IMR-90 (cell line): ENCODE data around the gene GRM4. TPM values are rescaled to one million over a fixed set of nuclear protein-coding genes. Genes with fewer than 3 reads are reported as not detected.
A peak's percentile ranks its signal among the peaks of the same experiment; 100 is the strongest.

Experiments used
- ATAC-seq: fragments of 200-7000 bp; cut with Tn5 transposase; 2 replicates; pipeline ENCODE4 v1.9.1; 2020; ENCODE audit warnings: low read depth, mild to moderate bottlenecking, moderate library complexity
- Bru-seq: library from RNA; stranded (reverse); fragments of 400-500 nt; gene quantifications from one replicate; lab custom pipeline; 2021; lab: Mats Ljungman, UMichigan
- BruChase-seq, 2 experiments: library from RNA; stranded (reverse); fragments of 400-500 nt; gene quantifications; one replicate each; lab custom pipeline; 2021; lab: Mats Ljungman, UMichigan
- BruUV-seq: library from RNA; stranded (reverse); fragments of 400-500 nt; replicated peaks from 2 replicates; lab custom pipeline; 2021; lab: Mats Ljungman, UMichigan
- CTCF ChIA-PET: fragments of 300-600 bp; formaldehyde crosslinking; extraction: SDS; loops from one replicate; lab custom pipeline; 2021; ENCODE audit warnings: antibody characterized with exemption; lab: Yijun Ruan, JAX
- POLR2A ChIA-PET: fragments of 300-600 bp; sonication (Branson Sonifier 250); formaldehyde crosslinking; loops from one replicate; lab custom pipeline; 2022; ENCODE audit warnings: antibody characterized with exemption; ENCODE audit not compliant: unreplicated experiment; lab: Charles Lee
- DNase-seq: peaks from one replicate; pipeline ENCODE4 v3.0.0; 2013
- H2AFZ ChIP-seq: replicated peaks from 2 replicates; pipeline ENCODE3; 2013; ENCODE audit warnings: low read length, mild to moderate bottlenecking; ENCODE audit not compliant: poor library complexity
- H2AK5ac ChIP-seq: 2 replicates; pipeline ENCODE4 v1.6.1; 2013; ENCODE audit warnings: low read depth, low read length, inconsistent platforms
- H2AK9ac ChIP-seq: replicated peaks from 2 replicates; pipeline ENCODE3; 2013; ENCODE audit warnings: mild to moderate bottlenecking, low read depth, low read length, moderate library complexity; ENCODE audit not compliant: poor library complexity
- H2BK120ac ChIP-seq: 2 replicates; pipeline ENCODE4 v1.6.1; 2013; ENCODE audit warnings: low read depth, low read length, inconsistent platforms
- H2BK15ac ChIP-seq: 3 replicates; pipeline ENCODE4 v1.6.1; 2013; ENCODE audit warnings: low read depth, low read length, inconsistent platforms
- H2BK20ac ChIP-seq: 2 replicates; pipeline ENCODE4 v1.6.1; 2013; ENCODE audit warnings: low read depth, mild to moderate bottlenecking, inconsistent platforms, low read length, moderate library complexity
- H2BK5ac ChIP-seq: 2 replicates; pipeline ENCODE4 v1.6.1; 2013; ENCODE audit warnings: mild to moderate bottlenecking, low read depth, low read length, inconsistent platforms; ENCODE audit not compliant: poor library complexity, severe bottlenecking
- H3K14ac ChIP-seq: replicated peaks from 2 replicates; pipeline ENCODE4 v1.6.1; 2013; ENCODE audit warnings: low read depth, low read length, inconsistent platforms
- H3K18ac ChIP-seq: 2 replicates; pipeline ENCODE4 v1.6.1; 2013; ENCODE audit warnings: low read depth, low read length, control low read depth
- H3K23ac ChIP-seq: 2 replicates; pipeline ENCODE4 v1.6.1; 2013; ENCODE audit warnings: low read depth, low read length, inconsistent platforms
- H3K27ac ChIP-seq: 2 replicates; pipeline ENCODE4 v1.5.1; 2013; ENCODE audit warnings: mild to moderate bottlenecking, control low read depth, low read length; ENCODE audit not compliant: insufficient read depth
- H3K27me3 ChIP-seq: 2 replicates; pipeline ENCODE4 v1.6.1; 2013; ENCODE audit warnings: low read length; ENCODE audit not compliant: control insufficient read depth, insufficient read depth
- H3K36me3 ChIP-seq: 2 replicates; pipeline ENCODE4 v1.6.1; 2013; ENCODE audit warnings: low read length, mixed read lengths; ENCODE audit not compliant: control insufficient read depth, insufficient read depth
- H3K4ac ChIP-seq: 2 replicates; pipeline ENCODE4 v1.6.1; 2013; ENCODE audit warnings: low read depth, low read length, inconsistent platforms
- H3K4me1 ChIP-seq: 2 replicates; pipeline ENCODE4 v1.6.1; 2013; ENCODE audit warnings: low read length, mixed read lengths; ENCODE audit not compliant: control insufficient read depth, insufficient read depth
- H3K4me2 ChIP-seq: 2 replicates; pipeline ENCODE4 v1.6.1; 2013; ENCODE audit warnings: low read depth, mild to moderate bottlenecking, control low read depth, low read length, moderate library complexity
- H3K4me3 ChIP-seq: 2 replicates; pipeline ENCODE4 v1.5.1; 2013; ENCODE audit warnings: low read depth, mild to moderate bottlenecking, control low read depth, low read length, moderate library complexity; ENCODE audit not compliant: insufficient read depth
- H3K56ac ChIP-seq: 2 replicates; pipeline ENCODE4 v1.6.1; 2013; ENCODE audit warnings: low read length, inconsistent platforms; ENCODE audit not compliant: insufficient read depth; ENCODE audit errors: extremely low read depth
- H3K79me1 ChIP-seq, 2 experiments: 2 replicates each; pipeline ENCODE4 v1.6.1; 2013; ENCODE audit warnings: low read length in 2 of 2, inconsistent platforms in 1 of 2, low read depth in 1 of 2
- H3K9ac ChIP-seq: 2 replicates; pipeline ENCODE4 v1.6.1; 2013; ENCODE audit warnings: low read depth, low read length, control low read depth
- H3K9me1 ChIP-seq: 2 replicates; pipeline ENCODE4 v1.6.1; 2013; ENCODE audit warnings: low read length, inconsistent platforms; ENCODE audit not compliant: insufficient read depth
- H3K9me3 ChIP-seq: 2 replicates; pipeline ENCODE4 v1.6.1; 2013; ENCODE audit warnings: low read length; ENCODE audit not compliant: control insufficient read depth, insufficient read depth
- H4K20me1 ChIP-seq: 2 replicates; pipeline ENCODE4 v1.6.1; 2013; ENCODE audit warnings: low read length, inconsistent platforms; ENCODE audit not compliant: insufficient read depth
- H4K5ac ChIP-seq: 2 replicates; pipeline ENCODE4 v1.6.1; 2013; ENCODE audit warnings: mild to moderate bottlenecking, low read depth, low read length, control low read depth
- H4K8ac ChIP-seq, 2 experiments: 2 replicates each; pipeline ENCODE4 v1.6.1; 2013; ENCODE audit warnings: low read depth in 2 of 2, low read length in 2 of 2, control low read depth in 1 of 2, inconsistent platforms in 1 of 2
- H4K91ac ChIP-seq: 2 replicates; pipeline ENCODE4 v1.6.1; 2013; ENCODE audit warnings: low read depth, low read length, inconsistent platforms; ENCODE audit not compliant: insufficient read depth
- CEBPB ChIP-seq: IDR thresholded peaks from 2 replicates; pipeline ENCODE4 v1.6.1; 2012; ENCODE audit warnings: low read depth, low read length, improper control_type of control experiment
- CTCF ChIP-seq: conservative IDR thresholded peaks from 2 replicates; pipeline ENCODE4 v1.5.1; 2012; ENCODE audit warnings: mild to moderate bottlenecking, low read depth, low read length, improper control_type of control experiment
- ELK1 ChIP-seq: fragments of 150-350 bp; IDR thresholded peaks from 2 replicates; pipeline ENCODE4 v1.6.1; 2016; ENCODE audit warnings: low read depth, mild to moderate bottlenecking, low read length, moderate library complexity, borderline replicate concordance
- POLR2A ChIP-seq: IDR thresholded peaks from 2 replicates; pipeline ENCODE4 v1.6.1; 2012; ENCODE audit warnings: mild to moderate bottlenecking, low read depth, low read length
- RCOR1 ChIP-seq: IDR thresholded peaks from 2 replicates; pipeline ENCODE4 v1.6.1; 2012; ENCODE audit warnings: mild to moderate bottlenecking, low read length, improper control_type of control experiment; ENCODE audit not compliant: insufficient replicate concordance
- SMC3 ChIP-seq: fragments of 150-350 bp; IDR thresholded peaks from 2 replicates; pipeline ENCODE4 v1.6.1; 2016; ENCODE audit warnings: low read depth, mild to moderate bottlenecking, antibody characterized with exemption, low read length, moderate library complexity
- WGBS, 2 experiments: methylation state at CpG; one replicate each; pipeline versions ENCODE4 v1.1.5 to v1.1.7; 2013; ENCODE audit warnings: missing lambda C conversion rate in 2 of 2; ENCODE audit not compliant: insufficient read length in 1 of 2; ENCODE audit errors: extremely low coverage in 2 of 2; 5-methylcytosine and 5-hydroxymethylcytosine counted together
- dilution Hi-C: fragments of 300-500 bp; cut with HindIII; formaldehyde crosslinking; loops from one replicate; pipeline ENCODE4 v1.14.3; 2018; ENCODE audit warnings: low sequenced_read_pairs; ENCODE audit not compliant: unreplicated experiment
- in situ Hi-C: fragments of 300-500 bp; cut with MboI; formaldehyde crosslinking; loops from 3 replicates; pipeline ENCODE4 v1.14.3; 2019; ENCODE audit warnings: low sequenced_read_pairs, inconsistent platforms, mixed read lengths
- intact Hi-C: fragments of 100-400 bp; cut with micrococcal nuclease; formaldehyde crosslinking; loops from 2 replicates; pipeline ENCODE4 v1.10.0; 2022
- long read RNA-seq: library from polyadenylated mRNA; unstranded; transcript quantifications from one replicate; pipeline ENCODE4 v2.0.0, GENCODE V29; 2021; ENCODE audit not compliant: unreplicated experiment
- polyA plus RNA-seq, 3 experiments: library from polyadenylated mRNA; depleted of rRNA; stranded (reverse); fragments of >200 nt; gene quantifications; 2 replicates each; pipeline ENCODE4 v1.2.3, GENCODE V29; 2012; ENCODE audit warnings: low replicate concordance in 1 of 3
- total RNA-seq: library from RNA; depleted of rRNA; stranded (reverse); fragments of >200 nt; gene quantifications from 2 replicates; pipeline ENCODE4 v1.2.3, GENCODE V29; 2012; rRNA removed

The GRM4 gene
- total RNA-seq (not detected in 2 replicates), polyA plus RNA-seq (2012; rRNA removed) (0.02 and 0.03 TPM in 2 replicates), Bru-seq, nascent RNA (percentile 9 among the genes with signal in this experiment), BruChase-seq, experiment 1, labeled RNA remaining after a 6-hour chase (percentile 7 among the genes with signal in this experiment), BruChase-seq, experiment 2, labeled RNA remaining after a 2-hour chase (percentile 13 among the genes with signal in this experiment)
- polyA plus RNA-seq (2012; cell fraction: cytosol; rRNA removed), result 0.01 and 0.10 TPM in 2 replicates
- polyA plus RNA-seq (2012; cell fraction: nucleus; rRNA removed; ENCODE audit: low replicate concordance), result 0.06 and 0.17 TPM in 2 replicates
- long read RNA-seq, result 0 reads

DNA sequence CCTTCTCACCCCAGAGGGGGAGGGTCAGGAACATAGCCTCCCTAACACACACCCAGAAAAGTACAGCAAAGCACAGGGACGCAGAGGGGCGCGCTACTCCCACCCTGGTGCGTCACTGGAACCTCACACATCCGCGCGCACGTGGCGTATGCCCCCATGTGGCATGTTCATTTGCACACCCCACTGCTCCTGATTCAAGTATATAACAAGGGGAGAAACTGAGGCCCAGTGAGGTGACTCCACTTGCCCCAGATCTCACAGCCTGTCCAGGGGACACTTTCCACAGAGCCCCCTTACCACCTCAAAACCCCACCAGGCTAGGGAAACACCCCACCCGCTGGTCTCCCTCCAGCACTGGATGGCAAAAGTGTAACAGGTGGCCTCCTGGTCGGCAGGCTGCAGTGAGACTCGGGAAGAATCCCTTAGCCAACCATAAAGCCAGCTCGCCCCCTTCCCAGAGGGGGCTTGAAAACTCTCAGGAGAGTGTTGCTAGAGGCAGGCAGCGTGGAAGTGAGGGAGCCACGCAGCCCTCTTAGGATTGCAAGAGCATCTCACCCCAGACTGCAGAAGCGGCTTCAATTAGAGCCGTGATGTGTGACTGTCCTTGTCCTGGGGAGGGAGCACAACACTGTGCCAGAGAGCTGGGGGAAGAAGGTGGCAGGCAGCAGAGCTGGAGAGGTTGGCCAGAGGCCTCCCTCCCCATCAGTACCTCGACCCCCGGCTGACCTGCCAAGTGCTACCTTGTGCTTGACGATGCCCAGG is at the start of gene GRM4:
Gene GRM4, minus strand, starts transcription at position 67 of the 762 bp plus-strand sequence. CDS start 12,591 bp downstream, outside the sequence.
- ChIA-PET POLR2A (interaction anchor here (0.6 kb wide), 1 partner anchor 52 kb away, joined by 3 read pairs; no protein-coding TSS in a partner anchor), CTCF (interaction anchor here (1.1 kb wide), 1 partner anchor 91 kb away, joined by 3 read pairs; no protein-coding TSS in a partner anchor)
- Histone ChIP-seq H4K91ac (no peak within 1 kb of the TSS), H2AK5ac (no peak within 1 kb of the TSS), H2AFZ (peak within 1 kb of the TSS; percentile 74), H3K36me3 (no peaks in the 10 kb centered on the region), H3K56ac (no peak within 1 kb of the TSS), H3K4ac (no peak within 1 kb of the TSS), H3K9me3 (no peaks in the 10 kb centered on the region), H3K27ac (no peak within 1 kb of the TSS), H2AK9ac (peak within 1 kb of the TSS; percentile 48), H3K9me1 (no peaks in the 10 kb centered on the region), H3K23ac (no peak within 1 kb of the TSS; the same call in 1 of the 2 replicates), H3K4me2 (peak within 1 kb of the TSS; percentile 55), H4K5ac (no peak within 1 kb of the TSS), H2BK15ac (no peak within 1 kb of the TSS), H3K79me1 (no peaks in the 10 kb centered on the region), H3K4me3 (peak within 1 kb of the TSS; percentile 22), H2BK120ac (no peak within 1 kb of the TSS), H3K18ac (no peak within 1 kb of the TSS), H3K14ac (no peak within 1 kb of the TSS), H4K20me1 (no peaks in the 10 kb centered on the region; the same call in 1 of the 2 replicates), H4K8ac (no peak within 1 kb of the TSS), H2BK5ac (no peak within 1 kb of the TSS), H3K27me3 (peaks cover 88% of the 10 kb centered on the region), H3K4me1 (peaks cover 6% of the 10 kb centered on the region; the same call in 1 of the 2 replicates), H3K9ac (no peak within 1 kb of the TSS), H2BK20ac (no peak within 1 kb of the TSS)
- no peak for ATAC-seq
- intact Hi-C loops (no loop called here), in situ Hi-C loops (no loop called here), dilution Hi-C loops (no loop called here)
- no TSS peak for BruUV-seq
- WGBS, 2 experiments, result 19% methylated on average over 9 of the region's 20 CpGs; no CpG with 5 or more reads in 1 of the 2 experiments
- TF ChIP-seq CTCF (no peak), SMC3 (no peak), CEBPB (no peak), POLR2A (no peak), RCOR1 (no peak), ELK1 (no peak)
- no peak for DNase-seq
